ENCODE data around the gene HP1BP3. TPM values are rescaled to one million over a fixed set of nuclear protein-coding genes. Genes with fewer than 3 reads are reported as not detected.

HP1BP3 gene
- total RNA-seq, 2 experiments from 2014 or later: 219 to 224 TPM

DNA sequence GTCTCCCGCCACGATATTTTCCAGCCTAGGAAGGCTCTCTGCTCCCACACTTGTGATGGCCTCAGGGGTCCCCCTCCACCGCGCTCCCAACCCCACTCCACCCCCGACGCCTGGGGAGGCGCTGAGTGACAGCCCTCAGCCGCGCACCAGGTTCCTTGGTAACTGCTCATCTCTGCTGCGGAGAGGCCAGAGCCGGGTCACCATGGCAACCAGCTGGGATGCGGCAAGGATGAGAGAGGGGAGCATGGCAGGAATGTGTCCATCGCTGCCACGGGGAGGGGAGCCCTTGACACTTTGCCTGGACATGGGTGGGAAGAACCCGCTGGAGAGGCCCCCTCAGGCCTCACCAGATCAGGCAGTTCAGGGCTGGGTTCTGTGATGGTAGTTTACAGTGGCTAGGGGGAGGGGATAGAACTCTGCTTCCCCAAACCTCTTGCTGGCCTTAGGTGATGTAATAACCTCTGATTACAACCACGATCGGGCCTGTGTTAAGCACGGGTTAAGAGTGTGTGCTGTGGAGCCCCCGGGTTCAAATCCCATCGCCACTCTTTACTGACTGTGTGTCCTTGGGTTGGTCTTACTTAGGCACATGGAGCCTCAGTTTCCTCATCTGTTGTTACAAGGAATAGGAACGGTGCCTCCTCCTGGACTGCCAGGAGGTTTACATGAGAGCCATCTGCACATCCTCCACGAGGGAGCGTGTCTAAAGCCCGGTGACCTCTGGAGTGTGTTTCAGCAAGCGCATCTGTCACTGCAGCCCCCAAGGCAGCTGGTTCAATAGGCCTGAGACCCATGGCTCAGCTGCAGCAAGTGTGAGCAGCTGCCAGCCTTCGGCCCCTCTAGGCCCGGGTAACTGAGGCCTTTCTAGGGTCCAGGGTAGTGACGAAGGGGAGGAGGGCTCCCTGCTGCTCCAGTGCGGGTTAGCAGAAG is 75.6 kb downstream of the HP1BP3 start:
- Mint-ChIP-seq H3K36me3 (ENCODE audit: low read depth) (no peaks in the 10 kb centered on the region), H3K27me3 (peaks cover 12% of the 10 kb centered on the region), H3K4me3 (no peak overlapping the region), H3K4me1 (ENCODE audit: low read depth) (no peaks in the 10 kb centered on the region), H3K9me3 (no peaks in the 10 kb centered on the region), H3K27ac (no peak overlapping the region)
- ATAC-seq: peak; percentile 49
- TF ChIP-seq, protein P1, sequence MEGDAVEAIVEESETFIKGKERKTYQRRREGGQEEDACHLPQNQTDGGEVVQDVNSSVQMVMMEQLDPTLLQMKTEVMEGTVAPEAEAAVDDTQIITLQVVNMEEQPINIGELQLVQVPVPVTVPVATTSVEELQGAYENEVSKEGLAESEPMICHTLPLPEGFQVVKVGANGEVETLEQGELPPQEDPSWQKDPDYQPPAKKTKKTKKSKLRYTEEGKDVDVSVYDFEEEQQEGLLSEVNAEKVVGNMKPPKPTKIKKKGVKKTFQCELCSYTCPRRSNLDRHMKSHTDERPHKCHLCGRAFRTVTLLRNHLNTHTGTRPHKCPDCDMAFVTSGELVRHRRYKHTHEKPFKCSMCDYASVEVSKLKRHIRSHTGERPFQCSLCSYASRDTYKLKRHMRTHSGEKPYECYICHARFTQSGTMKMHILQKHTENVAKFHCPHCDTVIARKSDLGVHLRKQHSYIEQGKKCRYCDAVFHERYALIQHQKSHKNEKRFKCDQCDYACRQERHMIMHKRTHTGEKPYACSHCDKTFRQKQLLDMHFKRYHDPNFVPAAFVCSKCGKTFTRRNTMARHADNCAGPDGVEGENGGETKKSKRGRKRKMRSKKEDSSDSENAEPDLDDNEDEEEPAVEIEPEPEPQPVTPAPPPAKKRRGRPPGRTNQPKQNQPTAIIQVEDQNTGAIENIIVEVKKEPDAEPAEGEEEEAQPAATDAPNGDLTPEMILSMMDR (IDR thresholded peaks at IDR 0.05): no peak
- POLR2A ChIA-PET: no interaction called here
- CTCF ChIA-PET: interaction anchor here (1.5 to 3.1 kb wide), 2 partner anchors 15 to 521 kb away, joined by 3 to 16 read pairs; no protein-coding TSS in a partner anchor
- intact Hi-C loops (cut with micrococcal nuclease): no loop called here
- DNase-seq: no peak

DNA sequence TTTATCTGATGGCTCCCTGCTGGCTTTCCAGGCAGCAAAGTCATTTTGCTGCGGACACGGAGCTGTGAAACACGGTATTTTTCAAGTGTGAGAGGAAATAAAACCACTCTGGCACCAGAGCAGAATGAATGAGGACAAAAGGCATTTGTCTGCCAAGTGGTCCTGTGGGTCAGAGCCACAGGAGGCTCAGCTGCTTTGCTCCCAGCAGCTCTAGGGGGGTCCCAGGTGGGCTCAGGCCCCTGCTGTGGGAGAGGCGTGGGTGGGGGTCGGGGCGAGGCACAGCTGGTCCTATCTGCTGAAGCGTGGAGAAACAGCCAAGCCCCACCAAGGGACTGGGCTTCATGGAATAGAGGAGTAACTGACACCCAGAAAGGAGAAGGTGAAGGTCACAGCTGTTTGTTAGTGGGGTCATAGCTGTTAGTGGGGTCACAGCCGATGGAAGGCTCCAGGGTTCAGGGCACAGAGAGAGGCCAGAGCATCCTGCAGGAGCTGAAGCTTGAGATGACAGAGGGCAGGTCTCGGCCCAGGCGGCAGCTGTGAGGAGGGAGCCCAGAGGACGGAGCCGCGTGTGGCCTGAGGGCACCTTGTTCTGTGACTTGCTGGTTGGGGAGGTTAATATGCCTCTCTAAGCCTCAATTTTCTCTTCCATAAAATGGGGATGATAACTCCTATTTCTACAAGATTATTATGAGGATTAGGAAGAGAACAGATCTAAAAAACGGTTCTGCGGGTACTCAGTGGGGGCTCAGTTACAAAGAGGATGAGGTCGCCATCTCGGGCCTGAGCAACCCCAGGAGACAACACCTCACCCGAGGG is 76.4 kb downstream of the HP1BP3 start:
- POLR2A ChIA-PET: no interaction called here
- Mint-ChIP-seq H3K9me3 (no peaks in the 10 kb centered on the region), H3K36me3 (ENCODE audit: low read depth) (no peaks in the 10 kb centered on the region), H3K4me1 (ENCODE audit: low read depth) (no peaks in the 10 kb centered on the region), H3K27ac (no peak overlapping the region), H3K27me3 (peaks cover 5% of the 10 kb centered on the region), H3K4me3 (no peak overlapping the region)
- CTCF ChIA-PET: interaction anchor here (0.9 kb wide), 1 partner anchor 14 kb away, joined by 4 read pairs; no protein-coding TSS in a partner anchor
- ATAC-seq (no peak), DNase-seq (no peak)
- intact Hi-C loops (cut with micrococcal nuclease): no loop called here
- TF ChIP-seq, protein P1 (IDR thresholded peaks at IDR 0.05): no peak

DNA sequence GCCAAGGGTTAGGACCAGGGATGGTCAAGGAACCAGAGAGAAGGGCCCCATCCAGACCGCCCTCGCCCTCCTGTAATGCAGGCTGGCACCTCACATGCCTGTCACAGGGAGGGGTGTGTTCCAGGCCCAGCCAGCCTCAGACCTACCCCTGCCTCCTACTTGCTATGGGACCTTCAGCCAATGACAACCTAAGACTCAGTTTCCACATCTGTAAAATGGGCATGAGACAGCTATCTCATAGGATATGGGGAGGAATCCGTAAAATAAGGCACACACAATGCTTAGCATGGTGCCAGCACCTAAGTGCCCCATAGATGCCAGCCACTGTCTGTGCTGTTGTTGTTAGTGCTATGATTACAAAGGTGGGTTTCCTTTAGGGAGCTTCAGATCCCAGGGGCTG is 77.2 kb downstream of the HP1BP3 start:
- H3K27ac Mint-ChIP-seq: no peak overlapping the region
- no peaks in the 10 kb centered on the region for H3K4me1 Mint-ChIP-seq (ENCODE audit: low read depth)
- H3K9me3 Mint-ChIP-seq: no peaks in the 10 kb centered on the region
- CTCF ChIA-PET: interaction anchor here (0.9 kb wide), 1 partner anchor 13 kb away, joined by 4 read pairs; no protein-coding TSS in a partner anchor
- intact Hi-C loops (cut with micrococcal nuclease): no loop called here
- no peak overlapping the region for H3K4me3 Mint-ChIP-seq
- ATAC-seq (no peak), DNase-seq (no peak)
- TF ChIP-seq, protein P1 (IDR thresholded peaks at IDR 0.05): no peak
- no peaks in the 10 kb centered on the region for H3K36me3 Mint-ChIP-seq (ENCODE audit: low read depth)
- POLR2A ChIA-PET: no interaction called here
- H3K27me3 Mint-ChIP-seq: no peaks in the 10 kb centered on the region

DNA sequence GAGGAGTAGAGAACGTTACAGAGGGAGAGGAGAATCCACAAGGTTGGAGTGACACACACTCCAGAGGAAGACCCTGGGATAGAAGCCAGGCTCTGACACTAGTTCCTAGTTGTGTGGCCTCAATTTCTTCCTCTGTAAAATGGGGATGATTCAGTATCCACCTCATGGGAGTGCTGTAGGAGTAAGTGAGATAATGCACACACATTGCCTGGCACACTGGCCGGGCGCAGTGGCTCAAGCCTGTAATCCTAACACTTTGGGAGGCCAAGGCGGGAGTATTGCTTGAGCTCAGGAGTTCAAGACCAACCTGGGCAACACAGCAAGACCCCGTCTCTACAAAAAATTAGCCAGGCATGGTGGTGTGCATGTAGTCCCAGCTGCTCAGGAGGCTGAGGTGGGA is 78.2 kb downstream of the HP1BP3 start:
- POLR2A ChIA-PET: no interaction called here
- ATAC-seq: no peak
- no peaks in the 10 kb centered on the region for H3K27me3 Mint-ChIP-seq
- CTCF ChIA-PET: interaction anchor here (2.1 to 4.4 kb wide), 2 partner anchors 12 to 486 kb away, joined by 5 to 26 read pairs; no protein-coding TSS in a partner anchor
- DNase-seq: no peak
- TF ChIP-seq, protein P1 (IDR thresholded peaks at IDR 0.05): no peak
- no peak overlapping the region for H3K4me3 Mint-ChIP-seq
- no peak overlapping the region for H3K27ac Mint-ChIP-seq
- no peaks in the 10 kb centered on the region for H3K9me3 Mint-ChIP-seq
- intact Hi-C loops (cut with micrococcal nuclease): no loop called here
- H3K36me3 Mint-ChIP-seq (ENCODE audit: low read depth): no peaks in the 10 kb centered on the region
- H3K4me1 Mint-ChIP-seq (ENCODE audit: low read depth): no peaks in the 10 kb centered on the region
